CD1c-positive myeloid dendritic cell (primary cell): ENCODE measurements around the gene MAGOH.
A peak's percentile ranks its signal among the peaks of the same experiment; 100 is the strongest.
"Not testable (repeated sequence)": the region's sequence is repeated elsewhere in the genome, so short reads cannot be mapped to it uniquely, and the experiment has no call there.

Source experiments
- DNase-seq: peaks from one replicate; pipeline ENCODE4 v3.0.0-alpha.2; 2016; ENCODE audit errors: extremely low spot score

MAGOH gene

GRCh38 chr1:53220171-53220961, 18.0 kb downstream of the MAGOH start, which contains the start of gene CZIB:
Gene CZIB (minus strand): TSS chr1:53220634. CDS start chr1:53220575, 59 bp downstream.
- peak; percentile 94 for DNase-seq

- no peak for DNase-seq
Measured at GRCh38 chr1:53219711-53220110, 18.6 kb downstream of the MAGOH start.

GRCh38 chr1:53218201-53218600, 20.1 kb downstream of the MAGOH start:
- no peak for DNase-seq

GRCh38 chr1:53214376-53214940, 23.9 kb downstream of the MAGOH start:
- DNase-seq, result no peak

- no peak for DNase-seq
Measured at GRCh38 chr1:53210954-53211353, 27.4 kb downstream of the MAGOH start.

- DNase-seq, result no peak
Measured at GRCh38 chr1:53210352-53210751, 28.0 kb downstream of the MAGOH start.

GRCh38 chr1:53207726-53208125, 30.6 kb downstream of the MAGOH start:
- no peak for DNase-seq

GRCh38 chr1:53206735-53207379, 31.5 kb downstream of the MAGOH start:
- no peak for DNase-seq

- DNase-seq, result not testable (repeated sequence)
Measured at GRCh38 chr1:53206083-53206685, 32.1 kb downstream of the MAGOH start.

- not testable (repeated sequence) for DNase-seq
Measured at GRCh38 chr1:53205496-53205895, 32.8 kb downstream of the MAGOH start.

GRCh38 chr1:53203466-53203865, 34.9 kb downstream of the MAGOH start:
- DNase-seq, result no peak

GRCh38 chr1:53198241-53198651, 40.1 kb downstream of the MAGOH start:
- DNase-seq, result no peak

- peak; percentile 40 for DNase-seq
Measured at GRCh38 chr1:53197291-53198200, 40.8 kb downstream of the MAGOH start.

GRCh38 chr1:53196485-53197290, 41.6 kb downstream of the MAGOH start, which contains the start of gene CPT2:
Gene CPT2 (plus strand): TSS chr1:53196824. CDS start chr1:53196944, 120 bp downstream.
- peak; percentile 97 for DNase-seq

GRCh38 chr1:53196017-53196484, 42.3 kb downstream of the MAGOH start:
- DNase-seq, result peak; percentile 2

GRCh38 chr1:53195246-53196016, 42.9 kb downstream of the MAGOH start:
- no peak for DNase-seq

- DNase-seq, result no peak
Measured at GRCh38 chr1:53190210-53190611, 48.1 kb downstream of the MAGOH start.

- DNase-seq, result no peak
Measured at GRCh38 chr1:53189061-53189460, 49.3 kb downstream of the MAGOH start.

- DNase-seq, result no peak
Measured at GRCh38 chr1:53188099-53188498, 50.2 kb downstream of the MAGOH start.
